RWPE2 (cell line): ENCODE measurements around the gene CST1.
"Not testable (repeated sequence)": the region's sequence is repeated elsewhere in the genome, so short reads cannot be mapped to it uniquely, and the experiment has no call there.

Experiments
- ATAC-seq: fragments of 200-7000 bp; cut with Tn5 transposase; 3 replicates; pipeline ENCODE4 v1.9.1; 2021; ENCODE audit warnings: low read depth
- DNase-seq: peaks from one replicate; pipeline ENCODE4 v3.0.0-alpha.2; 2020; ENCODE audit warnings: low spot score
- H3K27ac ChIP-seq: fragments of 450-650 bp; 2 replicates; pipeline ENCODE4 v1.5.1; 2017; ENCODE audit warnings: mild to moderate bottlenecking; ENCODE audit not compliant: poor library complexity, severe bottlenecking
- H3K27me3 ChIP-seq: fragments of 250-450 bp; sonication (Bioruptor Pico); 2 replicates; pipeline ENCODE4 v1.5.1; 2021; ENCODE audit warnings: mild to moderate bottlenecking, moderate library complexity; ENCODE audit not compliant: insufficient read depth, poor library complexity, severe bottlenecking
- H3K36me3 ChIP-seq: fragments of 250-450 bp; sonication (Bioruptor Pico); 2 replicates; pipeline ENCODE4 v1.5.1; 2020; ENCODE audit warnings: low read depth, mild to moderate bottlenecking, moderate library complexity
- H3K4me1 ChIP-seq: fragments of 250-450 bp; sonication (Bioruptor Pico); 2 replicates; pipeline ENCODE4 v1.5.1; 2021; ENCODE audit warnings: mild to moderate bottlenecking, moderate library complexity; ENCODE audit not compliant: insufficient read depth, poor library complexity, severe bottlenecking
- H3K4me3 ChIP-seq: fragments of 250-450 bp; sonication (Bioruptor Pico); 2 replicates; pipeline ENCODE4 v1.5.1; 2021; ENCODE audit warnings: mild to moderate bottlenecking, moderate library complexity; ENCODE audit not compliant: severe bottlenecking
- H3K9me3 ChIP-seq: fragments of 250-450 bp; sonication (Bioruptor Pico); 2 replicates; pipeline ENCODE4 v1.5.1; 2021; ENCODE audit warnings: mild to moderate bottlenecking, moderate library complexity; ENCODE audit not compliant: severe bottlenecking
- CTCF ChIP-seq: fragments of 450-650 bp; IDR thresholded peaks from one replicate; pipeline ENCODE4 v1.5.1; 2017; ENCODE audit warnings: mild to moderate bottlenecking, moderate library complexity; ENCODE audit not compliant: poor library complexity, severe bottlenecking

Gene CST1

GRCh38 chr20:23749746-23750145, 989 bp downstream of the CST1 start:
- Histone ChIP-seq H3K4me3 (no peak overlapping the region), H3K9me3 (no peaks in the 10 kb centered on the region), H3K4me1 (no peaks in the 10 kb centered on the region), H3K36me3 (no peaks in the 10 kb centered on the region), H3K27me3 (no peaks in the 10 kb centered on the region), H3K27ac (no peak overlapping the region)
- DNase-seq: no peak
- no peak; the same call in 2 of the 3 replicates for ATAC-seq
- no peak for TF ChIP-seq CTCF

GRCh38 chr20:23748975-23749374, 1.8 kb downstream of the CST1 start:
- ATAC-seq, H3K36me3 ChIP-seq, H3K27me3 ChIP-seq, H3K4me1 ChIP-seq, DNase-seq, H3K27ac ChIP-seq, H3K4me3 ChIP-seq, H3K9me3 ChIP-seq: not testable (repeated sequence)

- not testable (repeated sequence) for H3K27me3 ChIP-seq, H3K27ac ChIP-seq, H3K9me3 ChIP-seq, ATAC-seq, H3K4me3 ChIP-seq, H3K4me1 ChIP-seq, H3K36me3 ChIP-seq, DNase-seq
Measured at GRCh38 chr20:23747551-23747950, 3.2 kb downstream of the CST1 start.

GRCh38 chr20:23747092-23747491, 3.6 kb downstream of the CST1 start:
- H3K9me3 ChIP-seq, H3K27ac ChIP-seq, H3K4me3 ChIP-seq, ATAC-seq, DNase-seq, H3K36me3 ChIP-seq, H3K4me1 ChIP-seq, H3K27me3 ChIP-seq: not testable (repeated sequence)

GRCh38 chr20:23746321-23746720, 4.4 kb downstream of the CST1 start:
- Histone ChIP-seq H3K27ac (no peak overlapping the region), H3K4me3 (no peak overlapping the region), H3K27me3 (no peaks in the 10 kb centered on the region), H3K36me3 (no peaks in the 10 kb centered on the region), H3K4me1 (no peaks in the 10 kb centered on the region), H3K9me3 (no peaks in the 10 kb centered on the region)
- DNase-seq: no peak
- no peak for ATAC-seq
- TF ChIP-seq CTCF: no peak

- no peaks in the 10 kb centered on the region for H3K9me3 ChIP-seq
- no peak for ATAC-seq
- no peak for TF ChIP-seq CTCF
Measured at GRCh38 chr20:23745247-23745646, 5.5 kb downstream of the CST1 start.

More at GRCh38 chr20:23745247-23745646, 5.5 kb downstream of the CST1 start:
- H3K27ac ChIP-seq: no peak overlapping the region
- no peak overlapping the region for H3K4me3 ChIP-seq
- no peaks in the 10 kb centered on the region for H3K4me1 ChIP-seq
- no peaks in the 10 kb centered on the region for H3K27me3 ChIP-seq
- no peak for DNase-seq
- H3K36me3 ChIP-seq: no peaks in the 10 kb centered on the region
